GM19455 (cell line): ENCODE data around the gene POLR2L.

Experiments
- ATAC-seq: cut with Tn5 transposase; IDR thresholded peaks from one replicate; pipeline ENCODE4 v1.9.1; 2021; ENCODE audit not compliant: unreplicated experiment

The POLR2L gene

GRCh38 chr11:855796-856195 lies 13.5 kb upstream of the POLR2L start:
- ATAC-seq: no peak

GRCh38 chr11:855330-855674 lies 13.0 kb upstream of the POLR2L start:
- no peak for ATAC-seq

- no peak for ATAC-seq
Observed at GRCh38 chr11:854601-855329, 12.4 kb upstream of the POLR2L start.

GRCh38 chr11:853682-854448 lies 11.5 kb upstream of the POLR2L start:
- ATAC-seq: no peak

- ATAC-seq: no peak
Observed at GRCh38 chr11:852762-853161, 10.4 kb upstream of the POLR2L start.

- ATAC-seq: no peak
Observed at GRCh38 chr11:850775-851763, 8.7 kb upstream of the POLR2L start.

- no peak for ATAC-seq
Observed at GRCh38 chr11:849951-850774, 7.8 kb upstream of the POLR2L start.

- ATAC-seq: no peak
Observed at GRCh38 chr11:849104-849824, 6.9 kb upstream of the POLR2L start.

GRCh38 chr11:848380-848931 lies 6.1 kb upstream of the POLR2L start:
- ATAC-seq: no peak

- no peak for ATAC-seq
Observed at GRCh38 chr11:847876-848275, 5.5 kb upstream of the POLR2L start.

- ATAC-seq: no peak
Observed at GRCh38 chr11:846496-847098, 4.3 kb upstream of the POLR2L start.

- ATAC-seq: no peak
Observed at GRCh38 chr11:845872-846495, 3.7 kb upstream of the POLR2L start.

- no peak for ATAC-seq
Observed at GRCh38 chr11:844693-845644, 2.6 kb upstream of the POLR2L start.

GRCh38 chr11:843818-844692 lies 1.7 kb upstream of the POLR2L start:
- no peak for ATAC-seq

- no peak for ATAC-seq
Observed at GRCh38 chr11:843086-843734, 881 bp upstream of the POLR2L start.

- peak; percentile 41 for ATAC-seq
Observed at GRCh38 chr11:841981-842369, 354 bp downstream of the POLR2L start.
